K562 (cell line): ENCODE measurements around the gene ROBO1. TPM values are rescaled to one million over a fixed set of nuclear protein-coding genes. Genes with fewer than 3 reads are reported as not detected.

ENCODE experiments used
- HMG20B ChIP-seq: fragments of 250-450 bp; sonication (Bioruptor Pico); IDR thresholded peaks from 2 replicates; pipeline ENCODE4 v1.5.0; 2021; ENCODE audit warnings: mild to moderate bottlenecking
- JUN ChIP-seq, 2 experiments: sonication (generic) in 1 of 2; formaldehyde crosslinking in 1 of 2; IDR thresholded peaks; 2 replicates each; pipeline versions ENCODE4 v1.6.1 to v1.8.0; 2012 to 2022; ENCODE audit warnings: borderline replicate concordance in 2 of 2, mild to moderate bottlenecking in 2 of 2, improper control_type of control experiment in 1 of 2, low read depth in 1 of 2, low read length in 1 of 2, missing genetic modification reagents in 1 of 2
- JUNB ChIP-seq: fragments of 450-650 bp; formaldehyde crosslinking; conservative IDR thresholded peaks from 2 replicates; pipeline ENCODE4 v1.4.0; 2020; ENCODE audit warnings: mild to moderate bottlenecking
- SIN3B ChIP-seq: fragments of 450-650 bp; IDR thresholded peaks from 2 replicates; pipeline ENCODE4 v1.6.1; 2017; ENCODE audit warnings: low read depth, mild to moderate bottlenecking, moderate library complexity
- SPI1 ChIP-seq: IDR thresholded peaks from 2 replicates; pipeline ENCODE4 v1.6.1; 2011; ENCODE audit warnings: low read depth, low read length, control low read depth, borderline replicate concordance
- polyA plus RNA-seq, 8 experiments: library from polyadenylated mRNA; depleted of rRNA in 4 of 8; stranded (reverse) in 5 of 8; unstranded in 3 of 8; fragments of >200 nt; fragmentation: Nextera tagmentation in 2 of 8; fragmentation: Illumina TruSeq in 1 of 8; extraction: Ambion mirVana in 2 of 8; extraction: Trizol in 1 of 8; gene quantifications; 2 replicates each; pipeline versions ENCODE4 v1.2.1 to v1.2.3, GENCODE V29; 2011 to 2014; ENCODE audit warnings: inconsistent platforms in 1 of 8, missing spikeins in 1 of 8
- total RNA-seq, 7 experiments: library from RNA; depleted of rRNA in 6 of 7; stranded (reverse); fragments of >200 nt in 6 of 7; fragmentation: Illumina TruSeq in 2 of 7; extraction: Trizol in 2 of 7; gene quantifications; 2 replicates each; pipeline versions ENCODE4 v1.2.1 to v1.2.3, GENCODE V29; 2011 to 2021; ENCODE audit warnings: low replicate concordance in 1 of 7
- TF ChIP-seq, protein P1 (sequence below): fragments of 450-650 bp; formaldehyde crosslinking; conservative IDR thresholded peaks from 2 replicates; pipeline ENCODE4 v1.4.0; 2022; ENCODE audit warnings: mild to moderate bottlenecking, missing genetic modification characterization
- TF ChIP-seq, protein P2 (sequence below): sonication (generic); formaldehyde crosslinking; IDR thresholded peaks from 2 replicates; pipeline ENCODE4 v1.8.1; 2023; ENCODE audit warnings: mild to moderate bottlenecking, missing genetic modification reagents

ROBO1 gene
- total and polyA plus RNA-seq, 9 of the 15 experiments (the other 6 are each of a cell fraction or from before 2014, with no cell fraction given): 0.01 to 0.53 (median 0.17) TPM; not detected in 5

DNA sequence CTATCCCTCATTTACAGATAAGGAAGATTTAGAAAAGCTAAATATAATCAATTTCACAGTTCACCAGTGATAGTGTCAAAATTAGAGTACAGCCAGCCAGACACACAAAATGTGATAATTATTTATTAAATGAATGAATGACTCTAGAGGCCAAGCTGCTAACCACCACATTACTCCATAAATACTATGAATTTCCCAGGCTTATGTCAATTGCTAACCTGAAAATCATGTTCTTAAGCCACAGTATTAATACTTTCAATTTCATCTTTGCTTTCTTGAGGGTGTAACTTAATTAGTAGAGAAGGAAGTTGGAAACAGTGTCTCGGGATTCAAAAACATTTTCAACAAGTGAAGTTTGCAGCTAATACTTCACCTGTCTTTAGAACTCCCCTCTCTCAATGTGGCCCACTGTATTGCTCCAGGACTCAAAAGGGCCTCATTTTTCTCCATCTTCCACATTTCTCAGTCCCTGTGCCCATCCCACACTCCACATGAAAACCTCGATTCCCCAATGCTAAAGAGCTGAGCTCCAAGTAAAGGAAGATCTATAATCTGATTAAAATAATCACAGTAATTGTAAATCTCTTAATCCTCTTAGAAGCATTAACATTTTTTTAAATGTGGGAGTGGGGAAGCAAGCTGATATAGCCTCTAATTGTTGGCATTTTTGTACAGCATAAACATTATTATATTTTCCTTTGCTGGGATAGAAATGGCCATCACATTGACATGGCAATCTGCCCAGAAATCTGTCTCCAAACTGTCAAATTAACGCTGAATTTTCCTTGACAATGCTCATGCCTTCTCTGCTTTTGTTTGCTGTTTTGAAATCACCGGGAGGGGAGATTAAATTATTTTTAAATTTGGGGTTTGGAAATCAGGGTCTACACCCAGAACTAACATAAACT, 765.1 kb downstream of the ROBO1 start (continued):
- TF ChIP-seq, protein P1, sequence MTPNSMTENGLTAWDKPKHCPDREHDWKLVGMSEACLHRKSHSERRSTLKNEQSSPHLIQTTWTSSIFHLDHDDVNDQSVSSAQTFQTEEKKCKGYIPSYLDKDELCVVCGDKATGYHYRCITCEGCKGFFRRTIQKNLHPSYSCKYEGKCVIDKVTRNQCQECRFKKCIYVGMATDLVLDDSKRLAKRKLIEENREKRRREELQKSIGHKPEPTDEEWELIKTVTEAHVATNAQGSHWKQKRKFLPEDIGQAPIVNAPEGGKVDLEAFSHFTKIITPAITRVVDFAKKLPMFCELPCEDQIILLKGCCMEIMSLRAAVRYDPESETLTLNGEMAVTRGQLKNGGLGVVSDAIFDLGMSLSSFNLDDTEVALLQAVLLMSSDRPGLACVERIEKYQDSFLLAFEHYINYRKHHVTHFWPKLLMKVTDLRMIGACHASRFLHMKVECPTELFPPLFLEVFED (CRISPR knock-in tag): no peak
- no peak for TF ChIP-seq JUNB (CRISPR knock-in tag)
- no peak for TF ChIP-seq HMG20B (CRISPR knock-in tag)
- TF ChIP-seq SPI1: no peak
- no peak for TF ChIP-seq SIN3B
- TF ChIP-seq, protein P2, sequence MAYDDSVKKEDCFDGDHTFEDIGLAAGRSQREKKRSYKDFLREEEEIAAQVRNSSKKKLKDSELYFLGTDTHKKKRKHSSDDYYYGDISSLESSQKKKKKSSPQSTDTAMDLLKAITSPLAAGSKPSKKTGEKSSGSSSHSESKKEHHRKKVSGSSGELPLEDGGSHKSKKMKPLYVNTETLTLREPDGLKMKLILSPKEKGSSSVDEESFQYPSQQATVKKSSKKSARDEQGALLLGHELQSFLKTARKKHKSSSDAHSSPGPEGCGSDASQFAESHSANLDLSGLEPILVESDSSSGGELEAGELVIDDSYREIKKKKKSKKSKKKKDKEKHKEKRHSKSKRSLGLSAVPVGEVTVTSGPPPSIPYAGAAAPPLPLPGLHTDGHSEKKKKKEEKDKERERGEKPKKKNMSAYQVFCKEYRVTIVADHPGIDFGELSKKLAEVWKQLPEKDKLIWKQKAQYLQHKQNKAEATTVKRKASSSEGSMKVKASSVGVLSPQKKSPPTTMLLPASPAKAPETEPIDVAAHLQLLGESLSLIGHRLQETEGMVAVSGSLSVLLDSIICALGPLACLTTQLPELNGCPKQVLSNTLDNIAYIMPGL (CRISPR knock-in tag): no peak
- TF ChIP-seq JUN (IDR thresholded peaks at IDR 0.05; ENCODE audit: borderline replicate concordance, low read depth, low read length): no peak
- no peak for TF ChIP-seq JUN (CRISPR knock-in tag; IDR thresholded peaks at IDR 0.05; ENCODE audit: borderline replicate concordance)
